HG03025 (cell line): ENCODE results near the gene RANBP9.
A peak's percentile ranks its signal among the peaks of the same experiment; 100 is the strongest.

Experiments used
- ATAC-seq: cut with Tn5 transposase; IDR thresholded peaks from one replicate; pipeline ENCODE4 v1.9.1; 2021; ENCODE audit warnings: mild to moderate bottlenecking, moderate library complexity; ENCODE audit not compliant: unreplicated experiment, low FRiP score

The RANBP9 gene

GRCh38 chr6:13655700-13656099, 55.9 kb downstream of the RANBP9 start:
- ATAC-seq: no peak

DNA sequence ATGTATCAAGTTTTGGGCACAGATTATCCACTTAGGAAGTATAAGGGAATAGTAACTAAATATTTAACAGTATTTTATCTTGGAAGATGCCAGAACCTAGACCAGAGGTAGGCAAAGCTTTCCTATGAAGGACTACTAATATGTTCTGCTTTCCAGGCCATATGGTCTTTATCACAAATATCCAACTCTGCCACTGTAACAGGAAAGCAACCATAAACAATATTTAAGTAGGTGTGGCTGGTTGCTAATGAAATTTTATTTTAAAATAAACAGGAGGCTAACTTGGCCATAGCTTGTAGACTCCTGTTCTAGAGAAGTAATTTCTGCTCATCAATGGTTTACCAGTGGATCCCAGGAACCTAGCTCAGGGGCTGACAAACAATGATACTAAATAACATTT, 57.1 kb downstream of the RANBP9 start:
- ATAC-seq: no peak

- no peak for ATAC-seq
Observed at GRCh38 chr6:13653296-13653695, 58.3 kb downstream of the RANBP9 start.

DNA sequence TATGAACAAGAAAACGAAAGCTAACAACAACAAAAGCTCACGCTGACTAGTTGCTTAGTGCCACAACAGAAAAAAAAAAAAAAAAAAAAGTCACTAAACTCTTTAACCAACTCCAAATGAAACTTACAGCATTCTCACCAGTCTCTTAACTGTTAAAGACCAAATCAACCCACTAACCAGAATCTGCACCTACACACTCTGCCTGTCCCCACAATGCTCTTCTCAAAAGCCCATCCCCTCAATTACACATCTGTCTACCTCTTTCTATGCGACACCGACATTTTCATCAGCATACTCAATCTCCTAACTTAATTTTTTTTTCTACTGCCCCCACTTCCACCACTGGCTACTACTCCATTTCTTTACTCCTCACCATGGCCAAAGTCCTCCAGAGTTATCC, 62.2 kb downstream of the RANBP9 start:
- ATAC-seq: no peak

DNA sequence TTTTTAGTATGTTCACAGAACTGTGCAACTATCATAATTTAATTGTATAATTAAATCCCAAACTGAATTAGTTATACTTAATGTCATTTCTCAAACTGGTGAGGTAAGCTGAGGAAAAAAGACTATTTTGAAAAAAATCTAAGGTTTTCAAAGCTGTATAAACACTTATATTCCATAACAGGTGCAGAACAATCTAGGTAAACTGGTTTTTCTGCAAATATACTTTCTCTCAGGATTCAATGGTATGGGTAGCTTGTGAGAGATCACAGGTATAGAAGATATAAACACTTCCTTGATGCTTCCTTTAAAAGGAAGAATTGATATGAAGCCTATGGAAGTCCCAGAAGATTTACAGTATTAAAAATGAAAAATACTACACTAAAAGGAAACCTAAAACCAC, 62.8 kb downstream of the RANBP9 start:
- no peak for ATAC-seq

DNA sequence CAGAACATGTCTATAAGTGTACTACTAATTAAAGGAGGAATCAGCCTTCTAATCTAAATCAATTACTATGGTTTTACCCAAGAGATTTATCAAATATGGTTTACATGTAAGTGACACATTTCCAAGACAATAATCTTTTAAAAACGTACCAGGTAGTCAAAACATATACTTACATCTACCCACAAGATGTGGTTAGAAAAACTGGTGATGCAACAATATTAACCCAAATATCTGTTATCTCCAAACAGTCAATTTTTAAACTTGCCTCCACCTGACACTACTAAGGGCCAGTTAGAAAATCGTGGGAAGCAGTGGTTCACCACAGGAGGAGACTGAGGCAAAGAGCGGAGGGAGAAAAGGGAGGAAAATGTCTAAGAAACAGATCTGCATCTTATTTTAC, 68.5 kb downstream of the RANBP9 start:
- ATAC-seq: no peak

DNA sequence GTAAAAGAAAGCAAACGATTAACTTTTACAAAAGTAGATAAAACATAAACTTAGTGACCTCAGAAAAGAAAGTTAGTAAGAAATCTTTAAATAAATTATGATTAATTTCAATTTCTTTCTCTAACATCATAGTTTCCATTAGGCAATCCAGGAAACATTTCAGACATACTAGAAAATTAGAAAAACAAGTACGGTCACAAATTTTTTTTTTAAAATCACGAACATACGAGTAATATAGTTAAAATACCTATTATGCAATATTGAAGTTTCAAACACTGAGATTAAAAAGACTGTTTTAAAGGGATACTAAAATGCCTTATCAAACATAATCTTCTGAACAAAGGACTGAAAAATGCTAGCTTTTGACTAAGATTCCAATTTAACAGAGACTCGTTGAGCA, 70.3 kb downstream of the RANBP9 start:
- no peak for ATAC-seq

DNA sequence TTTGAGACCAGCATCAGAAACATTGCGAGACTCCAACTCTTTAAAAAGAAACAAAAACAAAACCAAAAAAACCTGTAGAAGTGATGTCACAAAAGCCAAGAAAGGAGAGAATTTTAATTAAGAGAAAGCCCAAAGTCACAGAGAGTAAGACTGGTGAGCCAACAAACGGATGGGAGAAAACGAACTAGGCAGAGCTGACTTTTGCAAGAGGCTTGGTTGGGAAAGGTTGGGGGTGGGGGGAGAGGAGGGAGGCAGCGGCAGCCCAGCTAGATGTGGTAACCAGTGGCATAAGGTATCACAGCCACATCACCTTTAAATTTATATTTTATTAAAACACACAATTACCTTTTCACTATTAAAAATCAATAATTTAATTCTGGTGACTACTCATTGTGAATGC, 73.0 kb downstream of the RANBP9 start:
- ATAC-seq: no peak

DNA sequence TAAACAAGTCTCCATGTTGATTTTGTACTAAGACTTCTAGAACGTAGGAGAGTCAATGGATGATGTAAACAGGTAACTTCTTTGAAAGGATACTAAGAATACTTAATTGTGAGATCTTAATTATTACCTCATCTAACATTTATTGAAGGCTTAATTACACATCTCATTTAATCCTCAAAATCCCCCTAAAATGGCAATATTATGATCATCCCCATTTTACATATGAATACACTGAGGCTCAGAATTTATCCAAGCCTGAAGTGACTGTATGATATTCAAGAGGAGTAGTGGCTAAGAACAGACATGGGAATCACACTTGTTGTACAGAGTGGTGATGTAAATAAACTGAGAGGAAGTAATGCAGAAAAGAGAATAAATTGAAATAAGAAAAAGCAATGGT, 73.6 kb downstream of the RANBP9 start:
- ATAC-seq: no peak

- no peak for ATAC-seq
Observed at GRCh38 chr6:13635948-13636658, 75.5 kb downstream of the RANBP9 start.

GRCh38 chr6:13633343-13633742, 78.3 kb downstream of the RANBP9 start:
- ATAC-seq: no peak

DNA sequence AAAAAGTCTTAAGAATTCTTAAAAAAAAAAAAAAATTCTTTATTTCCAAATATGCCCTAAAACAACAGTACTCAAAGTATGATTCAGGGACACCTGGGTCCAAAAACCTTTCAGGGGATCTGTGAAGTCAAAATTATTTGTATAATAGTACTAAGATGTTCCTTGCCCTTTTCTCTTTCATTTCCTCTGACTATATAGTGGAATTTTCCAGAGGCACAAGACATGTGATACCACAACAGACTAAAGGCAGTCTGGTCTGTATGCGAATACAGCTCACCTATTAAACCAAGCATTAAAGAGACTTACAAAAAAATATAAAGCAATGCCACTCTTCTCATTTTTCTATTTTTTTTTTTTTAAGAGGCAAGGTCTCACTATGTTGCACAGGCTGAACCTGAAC, 81.1 kb downstream of the RANBP9 start:
- no peak for ATAC-seq

DNA sequence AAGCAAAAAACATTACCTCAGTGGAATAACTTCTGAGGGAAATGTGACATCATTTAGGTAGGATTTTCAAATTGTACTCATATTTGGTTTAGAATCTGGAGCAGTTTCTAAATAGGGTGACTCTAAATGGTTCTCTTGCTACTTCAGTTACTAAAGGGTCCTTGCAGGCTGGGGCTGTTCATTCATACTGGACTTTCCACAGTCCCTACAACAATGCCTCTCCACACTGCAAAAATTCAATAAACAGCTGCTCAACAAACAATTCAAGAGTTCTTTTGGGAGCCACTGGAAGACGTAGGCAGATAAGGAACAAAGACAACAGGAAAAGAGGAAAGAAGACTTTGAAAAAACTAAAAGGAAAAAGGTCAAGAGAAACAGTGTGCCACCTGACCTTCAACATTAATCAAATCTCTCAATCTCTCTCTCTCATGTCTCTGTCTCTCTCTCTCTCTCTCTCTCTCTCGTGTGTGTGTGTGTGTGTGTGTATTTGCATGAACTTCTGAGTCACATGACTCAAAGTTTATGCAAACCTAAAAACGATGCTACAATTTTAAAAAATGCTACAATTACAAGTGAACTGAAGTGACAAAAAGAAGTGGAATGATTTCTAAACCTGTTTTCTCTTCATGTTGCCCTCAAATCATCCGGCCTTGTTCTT, 82.0 kb downstream of the RANBP9 start:
- ATAC-seq: no peak

DNA sequence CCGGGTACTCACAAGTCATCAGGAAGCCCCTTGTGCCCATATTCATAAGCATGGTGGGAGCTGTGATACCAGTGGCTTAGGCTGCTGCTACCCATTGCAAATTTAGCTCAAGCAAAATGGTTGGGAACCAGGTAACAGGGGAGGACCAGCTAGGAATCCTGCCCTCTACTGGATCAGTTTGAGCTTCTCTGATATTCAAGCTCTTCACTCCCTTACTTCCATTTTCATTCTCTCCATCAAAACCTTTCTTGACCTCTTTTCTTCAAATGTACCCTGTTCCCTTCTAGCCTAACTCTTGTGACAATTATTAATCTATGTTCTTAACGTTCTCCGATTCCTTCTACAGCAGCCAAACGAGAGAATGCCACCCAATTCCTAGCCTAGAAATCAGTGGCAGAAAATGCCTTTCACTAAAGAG, 86.8 kb downstream of the RANBP9 start:
- no peak for ATAC-seq

- no peak for ATAC-seq
Observed at GRCh38 chr6:13617066-13617465, 94.6 kb downstream of the RANBP9 start.

- no peak for ATAC-seq
Observed at GRCh38 chr6:13615792-13616120, 95.9 kb downstream of the RANBP9 start.

GRCh38 chr6:13614926-13615791, 96.5 kb downstream of the RANBP9 start, which contains the start of gene NOL7:
TSS of gene NOL7 (plus strand) at chr6:13615335. CDS start at chr6:13615359, 24 bp downstream.
- peak; percentile 81 for ATAC-seq

DNA sequence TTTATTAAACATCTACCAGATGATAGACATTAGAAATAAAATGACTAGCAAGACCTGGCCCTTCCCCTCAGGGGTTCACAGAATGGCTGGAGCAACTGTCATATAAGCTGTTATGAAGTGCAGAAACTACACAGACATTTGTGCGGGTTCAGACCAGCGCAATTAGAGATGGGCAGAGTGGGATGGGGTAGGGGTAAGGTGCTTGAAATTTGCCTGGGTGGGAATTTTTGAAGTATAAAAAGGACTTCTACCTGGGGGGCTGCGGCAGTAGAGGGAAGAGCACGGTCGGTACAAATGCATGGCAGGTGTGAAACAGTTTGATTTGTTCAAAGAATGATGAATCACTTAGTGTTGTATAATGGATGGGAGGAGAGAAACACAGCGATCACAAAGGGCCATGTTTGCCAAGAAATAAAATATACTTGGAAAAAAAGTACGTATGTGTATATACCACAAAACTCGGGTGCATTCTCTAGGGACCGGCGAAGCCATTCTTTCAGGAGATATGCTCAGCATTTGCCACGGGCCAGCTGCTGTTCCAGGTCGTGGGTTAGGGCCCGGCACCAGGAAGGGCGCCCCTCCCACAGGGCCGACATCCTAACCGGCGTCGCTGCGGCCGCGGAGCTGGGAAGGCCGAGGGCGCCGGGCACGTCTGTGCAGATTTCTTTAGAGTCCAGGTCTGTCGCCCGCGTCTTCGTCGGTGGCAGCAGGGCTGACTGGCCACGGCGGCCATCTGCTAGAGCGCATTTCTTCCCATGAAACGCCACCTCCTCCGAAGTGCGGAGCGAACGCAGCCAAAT, 97.3 kb downstream of the RANBP9 start:
- peak; percentile 22 for ATAC-seq

- ATAC-seq: no peak
Observed at GRCh38 chr6:13613029-13613594, 98.5 kb downstream of the RANBP9 start.

DNA sequence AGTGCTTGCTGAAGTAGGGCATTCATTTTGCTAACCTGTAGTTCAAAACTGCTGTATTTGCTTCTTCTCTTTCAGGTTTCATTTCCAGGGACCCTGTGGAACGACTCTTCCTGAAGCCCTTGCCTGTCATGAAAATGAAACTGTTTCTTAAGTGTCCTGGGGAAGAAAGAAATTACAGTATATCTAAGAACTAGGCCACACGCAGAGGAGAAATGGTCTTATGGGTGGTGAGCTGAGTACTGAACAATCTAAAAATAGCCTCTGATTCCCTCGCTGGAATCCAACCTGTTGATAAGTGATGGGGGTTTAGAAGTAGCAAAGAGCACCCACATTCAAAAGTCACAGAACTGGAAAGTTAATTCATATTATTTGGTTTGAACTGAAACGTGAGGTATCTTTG, 99.9 kb downstream of the RANBP9 start:
- ATAC-seq: no peak
